ENCODE results near the gene GPR89B. TPM values are rescaled to one million over a fixed set of nuclear protein-coding genes. Genes with fewer than 3 reads are reported as not detected.
"Not testable (repeated sequence)": the region's sequence is repeated elsewhere in the genome, so short reads cannot be mapped to it uniquely, and the experiment has no call there.

The GPR89B gene
- total and polyA plus RNA-seq, 8 donors: 14.2 to 28.3 (median 21.9) TPM

DNA sequence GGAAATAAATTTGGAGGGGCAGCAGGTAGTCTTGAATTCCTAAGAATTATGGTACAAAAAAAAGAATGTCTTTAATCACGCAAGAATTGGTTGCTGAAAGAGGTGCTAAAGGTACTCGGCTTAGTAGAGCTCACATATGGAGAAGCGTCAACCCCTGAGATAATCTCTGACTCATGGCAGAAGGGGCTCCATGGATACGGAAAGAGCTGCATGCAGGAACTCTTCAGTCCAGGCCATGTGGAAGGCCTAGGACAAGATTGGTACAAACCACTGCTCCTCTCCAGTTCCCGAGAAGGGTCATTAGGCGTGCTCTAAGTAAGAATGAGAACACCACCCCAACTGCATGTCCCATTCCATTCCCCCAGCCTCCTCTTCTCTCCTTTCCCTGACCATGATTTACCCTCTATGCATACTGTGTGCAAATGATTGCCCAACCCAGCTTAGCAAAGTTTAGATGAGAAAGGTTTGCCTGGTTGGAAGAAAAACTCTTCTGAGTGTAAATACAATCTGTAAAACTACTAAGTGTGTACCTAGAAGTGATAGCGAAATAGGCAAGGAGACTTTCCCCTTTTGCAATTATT, 14.8 kb upstream of the GPR89B start:
- intact Hi-C loops (cut with DNase I): no loop called here
- DNase-seq: no peak
- Histone ChIP-seq H3K36me3 (no peaks in the 10 kb centered on the region), H3K27me3 (no peaks in the 10 kb centered on the region), H3K4me1 (no peaks in the 10 kb centered on the region), H3K9me3 (no peaks in the 10 kb centered on the region), H3K27ac (no peak overlapping the region), H3K4me3 (no peak overlapping the region)
- no peak for TF ChIP-seq CTCF (IDR thresholded peaks at IDR 0.05)
- ATAC-seq: no peak

GRCh38 chr1:147919896-147920295, 8.3 kb upstream of the GPR89B start:
- TF ChIP-seq CTCF (IDR thresholded peaks at IDR 0.05): no peak
- no peaks in the 10 kb centered on the region for H3K9me3 ChIP-seq
- intact Hi-C loops (cut with DNase I): no loop called here
- DNase-seq (no peak), ATAC-seq (no peak)
- H3K4me1 ChIP-seq: no peaks in the 10 kb centered on the region
- no peak overlapping the region for H3K27ac ChIP-seq
- H3K4me3 ChIP-seq: no peak overlapping the region
- no peaks in the 10 kb centered on the region for H3K27me3 ChIP-seq
- H3K36me3 ChIP-seq: no peaks in the 10 kb centered on the region

GRCh38 chr1:147924813-147925212, 3.4 kb upstream of the GPR89B start:
- no peak overlapping the region for H3K27ac ChIP-seq
- H3K27me3 ChIP-seq: no peaks in the 10 kb centered on the region
- H3K4me3 ChIP-seq: no peak overlapping the region
- TF ChIP-seq CTCF (IDR thresholded peaks at IDR 0.05): no peak
- no peak for DNase-seq
- H3K9me3 ChIP-seq: no peaks in the 10 kb centered on the region
- no peak for ATAC-seq
- intact Hi-C loops (cut with DNase I): no loop called here
- H3K4me1 ChIP-seq: peaks cover 6% of the 10 kb centered on the region in 2 donors
- no peaks in the 10 kb centered on the region for H3K36me3 ChIP-seq

DNA sequence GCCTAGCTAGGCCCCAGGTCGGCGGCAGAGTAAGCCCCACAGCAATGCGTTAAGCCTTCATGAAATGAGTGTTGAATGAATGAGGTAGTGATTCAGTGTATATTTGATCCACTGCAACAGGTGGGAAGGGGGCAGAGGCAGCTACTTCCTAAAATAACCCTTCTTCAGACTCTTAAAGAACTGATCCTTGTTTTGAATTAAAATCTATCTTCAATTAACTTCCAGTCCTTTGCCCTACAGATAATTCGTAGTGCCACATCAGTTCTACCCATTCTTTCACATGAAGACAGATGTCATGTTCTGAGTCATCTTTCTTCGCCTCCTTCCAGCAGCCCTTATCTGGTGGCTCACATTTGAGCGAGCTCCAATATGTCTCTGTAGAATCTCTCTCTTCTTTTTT, 1.0 kb upstream of the GPR89B start:
- H3K36me3 ChIP-seq; intact Hi-C loops (cut with DNase I); H3K27me3 ChIP-seq; ATAC-seq; DNase-seq; H3K9me3 ChIP-seq; H3K4me3 ChIP-seq; H3K27ac ChIP-seq: not testable (repeated sequence)
- H3K4me1 ChIP-seq: peaks cover 6 to 12% of the 10 kb centered on the region in 2 donors

GRCh38 chr1:147927689-147928088, 531 bp upstream of the GPR89B start:
- ATAC-seq; H3K27ac ChIP-seq; H3K27me3 ChIP-seq; intact Hi-C loops (cut with DNase I); H3K4me3 ChIP-seq; H3K9me3 ChIP-seq; H3K36me3 ChIP-seq; DNase-seq: not testable (repeated sequence)
- peaks cover 6 to 12% of the 10 kb centered on the region in 2 donors for H3K4me1 ChIP-seq

- H3K4me3 ChIP-seq; H3K36me3 ChIP-seq; intact Hi-C loops (cut with DNase I); H3K27ac ChIP-seq; DNase-seq; H3K9me3 ChIP-seq; ATAC-seq; H3K27me3 ChIP-seq: not testable (repeated sequence)
- H3K4me1 ChIP-seq: peaks cover 6 to 12% of the 10 kb centered on the region in 2 donors
These were observed 2.9 kb downstream of the GPR89B start for GRCh38 chr1:147931137-147931536.

DNA sequence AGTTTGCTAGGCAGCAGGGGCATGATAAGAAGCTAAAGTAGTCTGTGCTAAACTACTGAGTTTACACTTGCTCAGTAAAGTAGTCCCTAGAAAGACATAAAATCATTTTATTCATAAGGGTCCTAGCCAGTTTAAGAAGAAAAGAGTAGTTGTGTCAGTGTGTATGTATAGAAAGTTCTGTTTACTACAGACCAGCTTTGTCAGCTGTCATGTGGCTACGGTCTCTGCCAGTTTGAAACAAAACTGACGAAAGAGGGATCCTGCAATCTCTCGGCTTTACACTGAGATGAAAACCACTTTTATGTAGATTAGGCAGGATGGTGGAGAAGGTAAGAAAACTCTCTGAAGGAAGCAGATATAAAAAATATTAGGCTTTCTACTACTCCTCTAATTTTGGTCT, 7.1 kb downstream of the GPR89B start:
- H3K4me3 ChIP-seq; H3K4me1 ChIP-seq; ATAC-seq; DNase-seq; H3K27me3 ChIP-seq; H3K9me3 ChIP-seq; H3K27ac ChIP-seq; H3K36me3 ChIP-seq; intact Hi-C loops (cut with DNase I): not testable (repeated sequence)

DNA sequence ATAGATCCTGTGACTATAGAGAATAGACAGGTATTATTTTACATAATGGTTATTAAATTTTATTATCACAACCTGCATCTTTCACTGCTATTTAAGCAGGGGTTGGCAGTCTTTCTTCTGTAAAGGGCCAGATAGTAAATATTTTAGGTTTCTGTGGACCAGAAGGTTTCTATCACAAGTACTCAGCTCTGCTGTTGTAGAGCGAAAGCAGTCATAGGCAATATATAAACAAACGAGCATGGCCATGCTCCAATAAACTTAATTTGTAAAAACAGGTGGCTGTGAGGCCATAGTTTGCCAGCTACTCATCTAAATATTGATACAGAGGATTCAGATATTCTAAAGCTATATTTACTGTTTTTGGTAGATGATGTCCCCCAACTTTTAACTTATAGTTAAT, 12.2 kb downstream of the GPR89B start:
- H3K27me3 ChIP-seq; H3K27ac ChIP-seq; H3K9me3 ChIP-seq; H3K36me3 ChIP-seq; intact Hi-C loops (cut with DNase I); H3K4me1 ChIP-seq; H3K4me3 ChIP-seq; ATAC-seq: not testable (repeated sequence)
- peak in 2 of 4 donors; percentile 7 to 9 for DNase-seq

GRCh38 chr1:147942563-147942962, 14.3 kb downstream of the GPR89B start:
- DNase-seq; H3K36me3 ChIP-seq; intact Hi-C loops (cut with DNase I); H3K4me3 ChIP-seq; ATAC-seq; H3K9me3 ChIP-seq; H3K4me1 ChIP-seq; H3K27ac ChIP-seq; H3K27me3 ChIP-seq: not testable (repeated sequence)

DNA sequence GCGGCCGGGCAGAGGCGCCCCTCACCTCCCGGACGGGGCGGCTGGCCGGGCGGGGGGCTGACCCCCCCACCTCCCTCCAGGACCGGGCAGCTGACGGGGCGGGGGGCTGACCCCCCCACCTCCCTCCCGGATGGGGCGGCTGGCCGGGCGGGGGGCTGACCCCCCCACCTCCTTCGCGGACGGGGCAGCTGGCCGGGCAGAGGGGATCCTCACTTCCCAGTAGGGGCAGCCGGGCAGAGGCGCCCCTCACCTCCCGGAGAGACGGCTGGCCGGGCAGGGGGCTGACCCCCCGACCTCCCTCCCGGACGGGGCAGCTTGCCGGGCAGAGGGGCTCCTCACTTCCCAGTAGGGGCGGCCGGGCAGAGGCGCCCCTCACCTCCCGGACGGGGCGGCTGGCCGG, 21.3 kb downstream of the GPR89B start:
- H3K27ac ChIP-seq; H3K36me3 ChIP-seq; H3K4me3 ChIP-seq; intact Hi-C loops (cut with DNase I); H3K27me3 ChIP-seq; ATAC-seq; H3K4me1 ChIP-seq; H3K9me3 ChIP-seq: not testable (repeated sequence)
- DNase-seq: peak in 1 of 4 donors; percentile 55

DNA sequence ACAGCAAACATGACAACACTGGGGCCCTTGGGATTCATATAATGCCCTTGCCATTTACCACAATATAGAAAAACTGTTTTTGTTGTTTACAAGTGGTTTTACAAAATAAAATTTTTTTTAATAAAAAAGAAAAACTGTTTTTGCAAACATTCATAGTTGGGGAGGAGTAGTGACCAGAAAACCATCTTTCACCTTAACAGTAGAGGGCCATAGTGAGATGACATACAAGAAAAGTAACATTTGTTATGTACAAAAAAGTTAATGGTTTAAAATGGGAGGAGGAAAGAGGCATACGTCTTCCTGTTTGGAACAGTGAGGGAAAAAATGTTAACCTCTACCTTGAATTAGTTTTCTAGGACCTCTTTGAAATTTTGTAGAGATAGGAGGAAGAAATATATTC, 30.7 kb downstream of the GPR89B start:
- H3K4me1 ChIP-seq; H3K9me3 ChIP-seq; H3K27ac ChIP-seq; H3K27me3 ChIP-seq; H3K36me3 ChIP-seq; H3K4me3 ChIP-seq; intact Hi-C loops (cut with DNase I); DNase-seq; ATAC-seq: not testable (repeated sequence)
